Thymus (tissue), 11 donors: ENCODE data around the gene CRY2. TPM values are rescaled to one million over a fixed set of nuclear protein-coding genes. Genes with fewer than 3 reads are reported as not detected.
"Not testable (repeated sequence)": the region's sequence is repeated elsewhere in the genome, so short reads cannot be mapped to it uniquely, and the experiment has no call there.

Source experiments
- DNase-seq, 9 donors: peaks; one replicate each; pipeline ENCODE4 v3.0.0-alpha.2; 2013; ENCODE audit warnings: low spot score in 9 of 9, low read depth in 6 of 9, missing footprints in 1 of 9
- H3K27ac ChIP-seq, 2 donors: one replicate each; pipeline ENCODE4 v1.5.1; 2013; ENCODE audit warnings: control low read depth in 1 of 2, low read depth in 1 of 2, low read length in 1 of 2, mild to moderate bottlenecking in 1 of 2, moderate library complexity in 1 of 2
- H3K27me3 ChIP-seq, 2 donors: one replicate each; pipeline ENCODE4 v1.5.1; 2013; ENCODE audit warnings: low read length in 1 of 2; ENCODE audit not compliant: control insufficient read depth in 2 of 2, insufficient read depth in 1 of 2
- H3K36me3 ChIP-seq, 2 donors: one replicate each; pipeline ENCODE4 v1.5.1; 2013; ENCODE audit warnings: low read length in 1 of 2, mild to moderate bottlenecking in 1 of 2, moderate library complexity in 1 of 2; ENCODE audit not compliant: control insufficient read depth in 2 of 2, insufficient read depth in 2 of 2
- H3K4me1 ChIP-seq, 2 donors: one replicate each; pipeline ENCODE4 v1.5.1; 2013; ENCODE audit warnings: low read length in 2 of 2; ENCODE audit not compliant: control insufficient read depth in 2 of 2, insufficient read depth in 2 of 2
- H3K4me3 ChIP-seq, 2 donors: one replicate each; pipeline ENCODE4 v1.5.1; 2013; ENCODE audit warnings: low read length in 2 of 2, control low read depth in 1 of 2, mild to moderate bottlenecking in 1 of 2
- H3K9me3 ChIP-seq, 2 donors: one replicate each; pipeline ENCODE4 v1.5.1; 2013; ENCODE audit warnings: low read length in 1 of 2, mild to moderate bottlenecking in 1 of 2; ENCODE audit not compliant: control insufficient read depth in 2 of 2, insufficient read depth in 1 of 2
- WGBS: extraction: QIAGEN DNeasy Blood & Tissue Kit; methylation state at CpG from one replicate; pipeline ENCODE4 v1.1.7; 2013; 5-methylcytosine and 5-hydroxymethylcytosine counted together
- polyA plus RNA-seq: library from polyadenylated mRNA; stranded (reverse); fragments of 200-250 nt; gene quantifications from one replicate; pipeline ENCODE4 v1.2.3, GENCODE V29; 2013
- total RNA-seq: library from RNA; stranded (reverse); fragments of 120-200 nt; gene quantifications from one replicate; pipeline ENCODE4 v1.2.4, GENCODE V29; 2013
- donor health status: healthy.

Gene CRY2
- total and polyA plus RNA-seq, 2 donors: 9.9 to 12.3 TPM

DNA sequence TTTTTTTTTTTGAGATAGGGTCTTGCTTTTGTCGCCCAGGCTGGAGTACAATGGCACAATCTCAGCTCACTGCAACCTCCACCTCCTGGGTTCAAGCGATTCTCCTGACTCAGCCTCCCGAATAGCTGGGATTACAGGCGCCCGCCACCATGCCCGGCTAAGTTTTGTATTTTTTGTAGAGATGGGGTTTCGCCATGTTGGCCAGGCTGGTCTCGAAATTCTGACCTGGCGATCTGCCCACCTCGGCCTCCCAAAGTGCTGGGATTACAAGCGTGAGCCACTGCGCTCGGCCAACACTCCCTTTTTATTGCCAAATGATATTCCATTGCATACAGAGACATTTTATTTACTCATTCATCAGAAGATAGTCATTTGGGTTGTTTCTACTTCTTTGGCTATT is 7.0 kb upstream of the CRY2 start:
- not testable (repeated sequence) for H3K27me3 ChIP-seq, H3K27ac ChIP-seq, H3K4me3 ChIP-seq, H3K9me3 ChIP-seq, DNase-seq, H3K4me1 ChIP-seq, H3K36me3 ChIP-seq
- 98% methylated on average over 13 of the region's 13 CpGs for WGBS

DNA sequence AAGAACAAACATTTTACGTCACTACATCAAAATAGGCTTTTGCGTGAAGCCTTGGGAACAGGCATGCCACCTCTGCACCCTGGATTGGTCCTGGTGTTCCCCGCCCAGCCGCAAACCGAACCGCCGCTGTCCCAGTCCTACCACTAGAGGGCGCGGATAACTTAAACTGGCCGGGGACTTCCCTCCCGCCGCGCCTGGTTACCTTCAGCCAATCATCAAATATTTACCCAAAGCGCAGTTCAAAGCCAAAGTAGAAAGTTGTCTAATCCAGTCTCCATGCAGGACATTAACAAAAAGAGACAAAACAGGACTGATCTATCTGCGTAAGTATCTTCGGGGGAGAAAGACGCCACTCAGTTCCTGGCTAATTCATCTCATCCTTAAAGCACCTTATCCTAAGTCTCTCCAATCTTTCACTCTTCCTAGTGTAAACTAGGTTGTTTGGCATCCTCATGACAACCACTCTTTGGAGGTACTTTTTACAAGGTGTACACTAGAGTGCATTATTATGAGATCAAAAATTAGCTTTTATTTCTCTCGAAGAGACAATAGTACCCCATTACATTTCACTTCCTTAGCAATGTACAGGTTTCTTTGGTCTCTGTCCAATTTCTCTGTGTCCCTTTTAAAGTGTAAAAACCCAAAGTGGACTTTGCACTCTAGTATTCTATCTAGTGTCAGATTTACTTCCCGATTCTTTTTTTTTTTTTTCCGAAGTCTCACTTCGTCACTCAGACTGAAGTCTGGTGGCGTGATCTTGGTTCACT is 3.9 kb upstream of the CRY2 start:
- 22% methylated on average over 22 of the region's 22 CpGs for WGBS
- Histone ChIP-seq H3K4me1 (peaks cover 9 to 10% of the 10 kb centered on the region in 2 donors), H3K27ac (no peak overlapping the region), H3K36me3 (no peaks in the 10 kb centered on the region), H3K4me3 (no peak overlapping the region), H3K9me3 (no peaks in the 10 kb centered on the region), H3K27me3 (peaks cover 2 to 13% of the 10 kb centered on the region in 2 donors)
- DNase-seq: peak; percentile 49 to 84 (median 71)

DNA sequence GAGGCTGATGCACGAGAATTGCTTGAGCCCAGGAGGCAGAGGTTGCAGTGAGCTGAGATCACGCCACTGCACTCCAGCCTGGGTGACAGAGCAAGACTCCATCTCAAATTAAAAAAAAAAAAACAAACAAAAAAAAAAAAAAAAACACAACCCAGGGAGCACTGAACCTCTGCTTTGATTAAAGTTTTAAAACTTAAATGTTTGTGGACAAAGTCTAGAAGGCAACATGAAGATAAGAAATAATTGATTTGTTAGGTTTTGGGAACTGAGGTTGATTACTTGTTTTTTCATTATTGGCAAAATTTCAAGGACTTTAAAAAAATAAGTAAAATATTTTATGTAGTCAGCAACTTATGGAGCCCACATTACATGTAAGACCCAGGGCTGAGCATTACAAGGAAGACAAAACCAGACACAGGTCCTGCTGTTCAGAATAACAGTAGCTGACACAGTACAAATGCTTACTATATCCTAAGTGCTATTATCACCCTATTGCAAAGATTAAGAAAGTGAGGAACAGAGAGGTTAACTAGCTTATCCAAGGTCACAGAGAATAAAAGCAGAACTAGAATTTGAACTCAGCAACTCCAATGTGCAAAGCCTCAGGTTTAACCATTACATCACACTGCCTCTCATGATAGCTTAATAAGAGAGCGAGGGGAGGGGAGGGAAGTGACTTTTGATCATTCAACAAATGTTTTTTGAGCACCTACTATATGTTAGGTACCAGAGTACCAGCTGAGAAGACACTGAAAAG is 2.3 kb upstream of the CRY2 start:
- Histone ChIP-seq H3K27ac (no peak overlapping the region), H3K36me3 (no peaks in the 10 kb centered on the region), H3K9me3 (no peaks in the 10 kb centered on the region), H3K4me1 (peaks cover 14 to 15% of the 10 kb centered on the region in 2 donors), H3K27me3 (peaks cover 2 to 13% of the 10 kb centered on the region in 2 donors), H3K4me3 (no peak overlapping the region)
- DNase-seq: no peak
- WGBS: 88% methylated on average over 3 of the region's 3 CpGs

DNA sequence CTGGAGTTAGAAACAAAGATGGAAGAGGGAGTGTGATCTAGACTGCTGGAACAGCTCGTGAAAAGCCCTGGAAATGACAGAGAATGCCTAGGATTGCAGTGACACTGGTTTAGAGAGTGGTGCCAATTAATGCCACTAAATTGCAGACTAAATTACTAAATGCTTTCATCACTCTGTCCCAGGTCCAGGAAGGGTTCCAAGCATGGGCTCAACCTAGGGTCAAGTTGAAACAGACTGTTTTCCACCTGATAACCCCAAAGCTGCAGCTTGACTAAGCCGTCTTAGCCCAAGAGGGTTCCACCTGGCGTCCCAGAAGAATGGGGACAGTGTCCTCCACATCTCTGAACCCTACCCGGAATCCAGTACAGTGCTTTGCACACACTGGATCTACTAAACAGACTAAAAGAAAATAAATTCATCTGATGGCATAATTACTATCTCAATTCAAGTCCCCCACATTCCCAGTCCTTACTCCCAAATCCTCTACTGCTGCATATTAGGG is 1.1 kb upstream of the CRY2 start:
- Histone ChIP-seq H3K27ac (no peak overlapping the region), H3K36me3 (no peaks in the 10 kb centered on the region), H3K4me1 (peaks cover 14 to 15% of the 10 kb centered on the region in 2 donors), H3K4me3 (no peak overlapping the region), H3K27me3 (peaks cover 2 to 13% of the 10 kb centered on the region in 2 donors), H3K9me3 (no peaks in the 10 kb centered on the region)
- no peak for DNase-seq
- WGBS: 82% methylated on average over 4 of the region's 4 CpGs

DNA sequence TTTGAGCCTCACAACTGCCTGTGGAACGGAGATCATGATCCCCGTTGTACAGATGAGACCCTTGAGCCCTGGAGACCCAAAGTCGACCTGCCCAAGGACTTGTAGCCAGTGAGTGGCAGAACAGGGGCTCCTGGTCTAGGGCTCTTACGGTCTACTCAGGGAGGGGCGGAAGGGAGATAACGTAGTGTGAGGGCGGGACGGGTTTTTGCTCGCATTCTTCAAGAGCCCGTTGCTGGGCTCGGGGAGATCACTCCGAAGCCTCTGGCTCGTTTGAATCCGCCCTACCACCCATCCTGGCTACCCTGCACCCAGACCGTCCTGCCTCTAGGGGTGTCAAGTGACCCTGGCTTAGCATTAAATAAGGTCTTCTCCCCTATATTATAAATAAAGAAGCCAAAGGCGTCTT is 639 bp downstream of the CRY2 start:
- H3K27me3 ChIP-seq: peaks cover 2 to 12% of the 10 kb centered on the region in 2 donors
- 2% methylated on average over 16 of the region's 16 CpGs for WGBS
- H3K9me3 ChIP-seq: no peaks in the 10 kb centered on the region
- peak in 7 of 9 donors; percentile 20 to 71 (median 39) for DNase-seq
- H3K4me3 ChIP-seq: peak overlapping the region; percentile 77 to 82
- H3K36me3 ChIP-seq: no peaks in the 10 kb centered on the region
- peak overlapping the region; percentile 73 to 75 for H3K27ac ChIP-seq
- peaks cover 14 to 15% of the 10 kb centered on the region in 2 donors for H3K4me1 ChIP-seq

- H3K4me3 ChIP-seq: no peak overlapping the region
- peaks cover 14 to 15% of the 10 kb centered on the region in 2 donors for H3K4me1 ChIP-seq
- H3K27me3 ChIP-seq: peaks cover 2 to 10% of the 10 kb centered on the region in 2 donors
- no peaks in the 10 kb centered on the region for H3K9me3 ChIP-seq
- H3K36me3 ChIP-seq: no peaks in the 10 kb centered on the region
- WGBS: 91% methylated on average over 8 of the region's 8 CpGs
- no peak overlapping the region for H3K27ac ChIP-seq
- no peak for DNase-seq
Observed at GRCh38 chr11:45848654-45849081, 1.4 kb downstream of the CRY2 start.

DNA sequence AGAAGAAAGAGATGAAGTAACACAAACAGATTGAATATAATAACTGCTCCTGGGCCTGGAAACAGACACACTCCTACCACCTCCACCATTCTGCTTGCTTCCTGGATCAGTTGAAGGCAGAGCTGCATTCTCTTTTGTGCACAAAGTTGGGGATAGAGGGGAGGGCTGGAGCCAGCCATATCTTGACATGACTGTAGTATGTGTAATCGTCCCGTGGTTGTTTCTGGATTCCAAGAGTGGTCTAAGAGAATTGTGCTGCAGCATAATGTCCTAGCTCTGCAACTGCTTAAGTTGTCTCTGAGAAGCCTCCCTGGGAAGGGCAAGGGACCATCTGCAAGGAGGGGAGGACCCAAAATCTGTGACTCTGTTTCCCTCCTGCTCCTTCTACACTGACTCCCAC is 3.2 kb downstream of the CRY2 start:
- H3K36me3 ChIP-seq: peaks cover 0 to 3% of the 10 kb centered on the region in 2 donors
- WGBS: 98% methylated on average over 2 of the region's 2 CpGs
- H3K9me3 ChIP-seq: no peaks in the 10 kb centered on the region
- H3K27me3 ChIP-seq: peaks cover 2 to 8% of the 10 kb centered on the region in 2 donors
- no peak overlapping the region for H3K27ac ChIP-seq
- H3K4me1 ChIP-seq: peaks cover 14 to 15% of the 10 kb centered on the region in 2 donors
- DNase-seq: no peak
- no peak overlapping the region for H3K4me3 ChIP-seq

- Histone ChIP-seq H3K4me3 (no peak overlapping the region), H3K27me3 (peaks cover under 1 to 4% of the 10 kb centered on the region in 2 donors), H3K4me1 (peaks cover 14 to 15% of the 10 kb centered on the region in 2 donors), H3K9me3 (no peaks in the 10 kb centered on the region), H3K27ac (no peak overlapping the region), H3K36me3 (peaks cover 6 to 7% of the 10 kb centered on the region in 2 donors)
- 96% methylated on average over 2 of the region's 2 CpGs for WGBS
- no peak for DNase-seq
Observed at GRCh38 chr11:45851228-45851627, 4.0 kb downstream of the CRY2 start.
